GM23338 (cell line): Measurements from ENCODE around the gene UQCC2. TPM values are rescaled to one million over a fixed set of nuclear protein-coding genes. Genes with fewer than 3 reads are reported as not detected.

Source experiments
- ATAC-seq: fragments of 200-7000 bp; cut with Tn5 transposase; 3 replicates; pipeline ENCODE4 v1.9.1; 2020
- DNase-seq: peaks from one replicate; pipeline ENCODE4 v3.0.0-alpha.2; 2015; ENCODE audit warnings: low spot score
- H2AFZ ChIP-seq: fragments of 200-600 bp; sonication (generic); 2 replicates; pipeline ENCODE4 v1.8.0; 2016; ENCODE audit warnings: antibody characterized with exemption, mild to moderate bottlenecking, moderate library complexity
- H3F3A ChIP-seq: fragments of 200-600 bp; sonication (generic); replicated peaks from 2 replicates; pipeline ENCODE4 v1.8.0; 2017; ENCODE audit warnings: antibody characterized with exemption, mixed run types, low read depth
- H3K27ac ChIP-seq: fragments of 200-600 bp; sonication (generic); 2 replicates; pipeline ENCODE4 v1.6.1; 2016; ENCODE audit warnings: low read depth
- H3K27me3 ChIP-seq: fragments of 200-600 bp; sonication (generic); 2 replicates; pipeline ENCODE4 v1.8.0; 2016; ENCODE audit warnings: mild to moderate bottlenecking, mixed run types, moderate library complexity; ENCODE audit not compliant: insufficient read depth
- H3K36me3 ChIP-seq: fragments of 200-600 bp; sonication (generic); 2 replicates; pipeline ENCODE4 v1.8.0; 2016; ENCODE audit warnings: mild to moderate bottlenecking; ENCODE audit not compliant: insufficient read depth
- H3K4me1 ChIP-seq: fragments of 200-600 bp; sonication (generic); 2 replicates; pipeline ENCODE4 v1.8.0; 2016; ENCODE audit warnings: mild to moderate bottlenecking, moderate library complexity; ENCODE audit not compliant: insufficient read depth
- H3K4me2 ChIP-seq: fragments of 200-600 bp; sonication (generic); 2 replicates; pipeline ENCODE4 v1.7.1; 2017; ENCODE audit warnings: mixed run types
- H3K4me3 ChIP-seq: fragments of 200-600 bp; sonication (generic); 2 replicates; pipeline ENCODE4 v1.6.1; 2016; ENCODE audit warnings: mixed run types
- H3K79me2 ChIP-seq: fragments of 200-600 bp; sonication (generic); replicated peaks from 2 replicates; pipeline ENCODE4 v1.8.0; 2017; ENCODE audit warnings: mild to moderate bottlenecking; ENCODE audit not compliant: insufficient read depth
- H3K9me2 ChIP-seq: fragments of 200-600 bp; sonication (generic); 2 replicates; pipeline ENCODE4 v1.8.0; 2017; ENCODE audit not compliant: insufficient read depth
- H4K20me1 ChIP-seq: fragments of 200-600 bp; sonication (generic); replicated peaks from 2 replicates; pipeline ENCODE4 v1.8.0; 2017; ENCODE audit warnings: mild to moderate bottlenecking; ENCODE audit not compliant: insufficient read depth
- H3K27ac Mint-ChIP-seq: 2 replicates; pipeline ENCODE4 v1.8.0; 2020; ENCODE audit warnings: inconsistent platforms, mild to moderate bottlenecking, moderate library complexity, mixed read lengths
- H3K27me3 Mint-ChIP-seq: 3 replicates; pipeline ENCODE4 v1.8.0; 2022; ENCODE audit warnings: low read depth, mild to moderate bottlenecking, moderate library complexity, mixed read lengths, inconsistent platforms; ENCODE audit not compliant: insufficient read depth, poor library complexity
- H3K36me3 Mint-ChIP-seq: 3 replicates; pipeline ENCODE4 v1.8.0; 2021; ENCODE audit warnings: low read depth, mild to moderate bottlenecking, inconsistent platforms, moderate library complexity, mixed read lengths
- H3K4me1 Mint-ChIP-seq: 3 replicates; pipeline ENCODE4 v1.8.0; 2020; ENCODE audit warnings: mild to moderate bottlenecking, inconsistent platforms, mixed read lengths
- H3K4me3 Mint-ChIP-seq: 3 replicates; pipeline ENCODE4 v1.8.0; 2021; ENCODE audit warnings: moderate library complexity, mild to moderate bottlenecking, inconsistent platforms, mixed read lengths
- H3K9me3 Mint-ChIP-seq: 3 replicates; pipeline ENCODE4 v1.8.0; 2020; ENCODE audit warnings: moderate library complexity, mild to moderate bottlenecking, inconsistent platforms, mixed read lengths
- CREB1 ChIP-seq: fragments of 250-450 bp; sonication (Bioruptor Pico); IDR thresholded peaks from 2 replicates; pipeline ENCODE4 v1.5.0; 2020; ENCODE audit warnings: low read depth, mild to moderate bottlenecking, moderate library complexity
- EZH2phosphoT487 ChIP-seq: fragments of 200-600 bp; sonication (generic); IDR thresholded peaks from one replicate; pipeline ENCODE4 v1.8.1; 2018; ENCODE audit warnings: antibody characterized with exemption; ENCODE audit not compliant: unreplicated experiment
- JUNB ChIP-seq: IDR thresholded peaks from one replicate; pipeline ENCODE4 v1.6.1; 2016; ENCODE audit warnings: antibody characterized with exemption; ENCODE audit not compliant: unreplicated experiment
- NANOG ChIP-seq: IDR thresholded peaks from 2 replicates; pipeline ENCODE4 v1.6.1; 2016; ENCODE audit warnings: antibody characterized with exemption, borderline replicate concordance
- POLR2AphosphoS5 ChIP-seq: IDR thresholded peaks from 2 replicates; pipeline ENCODE4 v1.6.1; 2016; ENCODE audit warnings: antibody characterized with exemption, low read depth
- ZNF114 ChIP-seq: fragments of 250-450 bp; sonication (Bioruptor Pico); IDR thresholded peaks from 2 replicates; pipeline ENCODE4 v1.5.0; 2020; ENCODE audit warnings: mild to moderate bottlenecking, moderate library complexity
- ZNF331 ChIP-seq: fragments of 250-450 bp; sonication (Bioruptor Pico); IDR thresholded peaks from 2 replicates; pipeline ENCODE4 v1.5.0; 2020; ENCODE audit warnings: low read depth, mild to moderate bottlenecking, moderate library complexity
- polyA plus RNA-seq: library from polyadenylated mRNA; unstranded; fragments of >200 nt; fragmentation: Nextera tagmentation; extraction: Ambion mirVana; gene quantifications from 2 replicates; pipeline ENCODE4 v1.2.1, GENCODE V29; 2016
- total RNA-seq: library from RNA; depleted of rRNA; stranded (reverse); fragments of >200 nt; shearing (Covaris generic); gene quantifications from 2 replicates; pipeline ENCODE4 v1.2.3, GENCODE V29; 2014
- TF ChIP-seq, protein P1 (sequence below): fragments of 250-450 bp; sonication (Bioruptor Pico); IDR thresholded peaks from 2 replicates; pipeline ENCODE4 v1.5.0; 2020; ENCODE audit warnings: mild to moderate bottlenecking, moderate library complexity
- TF ChIP-seq, protein P2 (sequence below): IDR thresholded peaks from 2 replicates; pipeline ENCODE4 v1.6.1; 2016; ENCODE audit warnings: antibody characterized with exemption
- TF ChIP-seq, protein P3 (sequence below), 2 experiments: fragments of 200-600 bp in 1 of 2; sonication (generic) in 1 of 2; conservative IDR thresholded peaks; 2 replicates each; pipeline versions ENCODE4 v1.5.1 to v1.6.1; 2016 to 2017; ENCODE audit warnings: antibody characterized with exemption in 2 of 2, low read depth in 2 of 2, mild to moderate bottlenecking in 2 of 2, moderate library complexity in 1 of 2

Gene UQCC2
- total and polyA plus RNA-seq, 2 experiments from 2014 or later = 48.9 to 379 TPM

DNA sequence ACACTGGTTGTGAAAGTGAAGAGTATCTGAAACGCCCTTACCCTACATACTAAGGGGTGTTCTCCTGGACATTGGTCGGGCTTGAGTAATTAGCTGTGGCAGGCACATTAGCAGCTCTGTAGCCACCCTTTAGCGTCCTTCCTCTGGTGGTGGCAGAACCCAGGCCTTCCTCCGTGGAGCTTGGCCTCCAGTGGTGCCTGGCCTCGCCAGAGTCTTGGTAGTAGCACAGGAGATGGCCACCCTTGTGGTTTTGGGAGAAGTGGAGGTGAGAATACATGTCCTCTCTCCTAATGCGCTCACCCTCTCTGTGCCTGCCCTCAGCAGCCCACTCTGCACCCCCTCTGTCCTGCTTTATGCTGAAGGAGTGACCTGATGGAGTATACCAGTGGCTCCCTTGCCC is 17.6 kb upstream of the UQCC2 start (continued):
- TF ChIP-seq, protein P1, sequence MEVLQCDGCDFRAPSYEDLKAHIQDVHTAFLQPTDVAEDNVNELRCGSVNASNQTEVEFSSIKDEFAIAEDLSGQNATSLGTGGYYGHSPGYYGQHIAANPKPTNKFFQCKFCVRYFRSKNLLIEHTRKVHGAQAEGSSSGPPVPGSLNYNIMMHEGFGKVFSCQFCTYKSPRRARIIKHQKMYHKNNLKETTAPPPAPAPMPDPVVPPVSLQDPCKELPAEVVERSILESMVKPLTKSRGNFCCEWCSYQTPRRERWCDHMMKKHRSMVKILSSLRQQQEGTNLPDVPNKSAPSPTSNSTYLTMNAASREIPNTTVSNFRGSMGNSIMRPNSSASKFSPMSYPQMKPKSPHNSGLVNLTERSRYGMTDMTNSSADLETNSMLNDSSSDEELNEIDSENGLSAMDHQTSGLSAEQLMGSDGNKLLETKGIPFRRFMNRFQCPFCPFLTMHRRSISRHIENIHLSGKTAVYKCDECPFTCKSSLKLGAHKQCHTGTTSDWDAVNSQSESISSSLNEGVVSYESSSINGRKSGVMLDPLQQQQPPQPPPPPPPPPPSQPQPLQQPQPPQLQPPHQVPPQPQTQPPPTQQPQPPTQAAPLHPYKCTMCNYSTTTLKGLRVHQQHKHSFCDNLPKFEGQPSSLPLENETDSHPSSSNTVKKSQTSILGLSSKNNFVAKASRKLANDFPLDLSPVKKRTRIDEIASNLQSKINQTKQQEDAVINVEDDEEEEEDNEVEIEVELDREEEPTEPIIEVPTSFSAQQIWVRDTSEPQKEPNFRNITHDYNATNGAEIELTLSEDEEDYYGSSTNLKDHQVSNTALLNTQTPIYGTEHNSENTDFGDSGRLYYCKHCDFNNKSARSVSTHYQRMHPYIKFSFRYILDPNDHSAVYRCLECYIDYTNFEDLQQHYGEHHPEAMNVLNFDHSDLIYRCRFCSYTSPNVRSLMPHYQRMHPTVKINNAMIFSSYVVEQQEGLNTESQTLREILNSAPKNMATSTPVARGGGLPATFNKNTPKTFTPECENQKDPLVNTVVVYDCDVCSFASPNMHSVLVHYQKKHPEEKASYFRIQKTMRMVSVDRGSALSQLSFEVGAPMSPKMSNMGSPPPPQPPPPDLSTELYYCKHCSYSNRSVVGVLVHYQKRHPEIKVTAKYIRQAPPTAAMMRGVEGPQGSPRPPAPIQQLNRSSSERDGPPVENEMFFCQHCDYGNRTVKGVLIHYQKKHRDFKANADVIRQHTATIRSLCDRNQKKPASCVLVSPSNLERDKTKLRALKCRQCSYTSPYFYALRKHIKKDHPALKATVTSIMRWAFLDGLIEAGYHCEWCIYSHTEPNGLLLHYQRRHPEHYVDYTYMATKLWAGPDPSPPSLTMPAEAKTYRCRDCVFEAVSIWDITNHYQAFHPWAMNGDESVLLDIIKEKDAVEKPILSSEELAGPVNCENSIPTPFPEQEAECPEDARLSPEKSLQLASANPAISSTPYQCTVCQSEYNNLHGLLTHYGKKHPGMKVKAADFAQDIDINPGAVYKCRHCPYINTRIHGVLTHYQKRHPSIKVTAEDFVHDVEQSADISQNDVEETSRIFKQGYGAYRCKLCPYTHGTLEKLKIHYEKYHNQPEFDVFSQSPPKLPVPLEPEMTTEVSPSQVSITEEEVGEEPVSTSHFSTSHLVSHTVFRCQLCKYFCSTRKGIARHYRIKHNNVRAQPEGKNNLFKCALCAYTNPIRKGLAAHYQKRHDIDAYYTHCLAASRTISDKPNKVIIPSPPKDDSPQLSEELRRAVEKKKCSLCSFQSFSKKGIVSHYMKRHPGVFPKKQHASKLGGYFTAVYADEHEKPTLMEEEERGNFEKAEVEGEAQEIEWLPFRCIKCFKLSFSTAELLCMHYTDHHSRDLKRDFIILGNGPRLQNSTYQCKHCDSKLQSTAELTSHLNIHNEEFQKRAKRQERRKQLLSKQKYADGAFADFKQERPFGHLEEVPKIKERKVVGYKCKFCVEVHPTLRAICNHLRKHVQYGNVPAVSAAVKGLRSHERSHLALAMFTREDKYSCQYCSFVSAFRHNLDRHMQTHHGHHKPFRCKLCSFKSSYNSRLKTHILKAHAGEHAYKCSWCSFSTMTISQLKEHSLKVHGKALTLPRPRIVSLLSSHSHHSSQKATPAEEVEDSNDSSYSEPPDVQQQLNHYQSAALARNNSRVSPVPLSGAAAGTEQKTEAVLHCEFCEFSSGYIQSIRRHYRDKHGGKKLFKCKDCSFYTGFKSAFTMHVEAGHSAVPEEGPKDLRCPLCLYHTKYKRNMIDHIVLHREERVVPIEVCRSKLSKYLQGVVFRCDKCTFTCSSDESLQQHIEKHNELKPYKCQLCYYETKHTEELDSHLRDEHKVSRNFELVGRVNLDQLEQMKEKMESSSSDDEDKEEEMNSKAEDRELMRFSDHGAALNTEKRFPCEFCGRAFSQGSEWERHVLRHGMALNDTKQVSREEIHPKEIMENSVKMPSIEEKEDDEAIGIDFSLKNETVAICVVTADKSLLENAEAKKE = no peak
- no peak for TF ChIP-seq ZNF114 (CRISPR knock-in tag)
- TF ChIP-seq, protein P2, sequence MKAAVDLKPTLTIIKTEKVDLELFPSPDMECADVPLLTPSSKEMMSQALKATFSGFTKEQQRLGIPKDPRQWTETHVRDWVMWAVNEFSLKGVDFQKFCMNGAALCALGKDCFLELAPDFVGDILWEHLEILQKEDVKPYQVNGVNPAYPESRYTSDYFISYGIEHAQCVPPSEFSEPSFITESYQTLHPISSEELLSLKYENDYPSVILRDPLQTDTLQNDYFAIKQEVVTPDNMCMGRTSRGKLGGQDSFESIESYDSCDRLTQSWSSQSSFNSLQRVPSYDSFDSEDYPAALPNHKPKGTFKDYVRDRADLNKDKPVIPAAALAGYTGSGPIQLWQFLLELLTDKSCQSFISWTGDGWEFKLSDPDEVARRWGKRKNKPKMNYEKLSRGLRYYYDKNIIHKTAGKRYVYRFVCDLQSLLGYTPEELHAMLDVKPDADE = no peak

DNA sequence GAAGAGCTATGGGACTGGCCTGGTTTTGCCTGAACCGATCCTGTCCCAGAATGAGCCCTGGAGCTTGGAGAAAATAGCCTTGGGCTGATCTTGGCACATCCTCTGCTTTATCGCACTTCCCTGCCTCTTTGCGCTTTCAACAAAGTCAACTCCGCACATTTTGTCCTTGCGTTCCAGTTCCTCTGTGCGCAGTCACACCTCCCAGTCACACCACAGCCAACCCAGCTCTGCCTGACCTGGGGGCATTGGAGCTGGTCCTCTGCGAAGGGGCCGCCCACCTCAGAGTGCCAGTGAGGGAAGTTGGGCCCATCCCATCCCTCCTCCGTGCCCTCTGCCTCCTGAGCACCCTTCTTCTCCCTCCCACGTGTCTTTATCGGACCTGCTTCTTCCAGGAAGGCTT is 16.9 kb upstream of the UQCC2 start:
- ATAC-seq (no peak), DNase-seq (no peak)
- Histone ChIP-seq H3K4me3 (no peak overlapping the region), H3K9me2 (no peaks in the 10 kb centered on the region), H3K27me3 (no peaks in the 10 kb centered on the region), H3K36me3 (no peaks in the 10 kb centered on the region), H3K27ac (no peak overlapping the region), H2AFZ (no peak overlapping the region), H3K79me2 (no peaks in the 10 kb centered on the region), H3K4me2 (no peak overlapping the region), H3F3A (no peaks in the 10 kb centered on the region), H3K4me1 (no peaks in the 10 kb centered on the region), H4K20me1 (no peaks in the 10 kb centered on the region)
- Mint-ChIP-seq H3K36me3 (no peaks in the 10 kb centered on the region), H3K4me3 (no peak overlapping the region), H3K27ac (no peak overlapping the region), H3K9me3 (no peaks in the 10 kb centered on the region), H3K4me1 (peaks cover 23% of the 10 kb centered on the region), H3K27me3 (peaks cover 12% of the 10 kb centered on the region)
- no peak for TF ChIP-seq EZH2phosphoT487
- no peak for TF ChIP-seq CREB1 (CRISPR knock-in tag)
- no peak for TF ChIP-seq ZNF331 (CRISPR knock-in tag)
- TF ChIP-seq, protein P3, sequence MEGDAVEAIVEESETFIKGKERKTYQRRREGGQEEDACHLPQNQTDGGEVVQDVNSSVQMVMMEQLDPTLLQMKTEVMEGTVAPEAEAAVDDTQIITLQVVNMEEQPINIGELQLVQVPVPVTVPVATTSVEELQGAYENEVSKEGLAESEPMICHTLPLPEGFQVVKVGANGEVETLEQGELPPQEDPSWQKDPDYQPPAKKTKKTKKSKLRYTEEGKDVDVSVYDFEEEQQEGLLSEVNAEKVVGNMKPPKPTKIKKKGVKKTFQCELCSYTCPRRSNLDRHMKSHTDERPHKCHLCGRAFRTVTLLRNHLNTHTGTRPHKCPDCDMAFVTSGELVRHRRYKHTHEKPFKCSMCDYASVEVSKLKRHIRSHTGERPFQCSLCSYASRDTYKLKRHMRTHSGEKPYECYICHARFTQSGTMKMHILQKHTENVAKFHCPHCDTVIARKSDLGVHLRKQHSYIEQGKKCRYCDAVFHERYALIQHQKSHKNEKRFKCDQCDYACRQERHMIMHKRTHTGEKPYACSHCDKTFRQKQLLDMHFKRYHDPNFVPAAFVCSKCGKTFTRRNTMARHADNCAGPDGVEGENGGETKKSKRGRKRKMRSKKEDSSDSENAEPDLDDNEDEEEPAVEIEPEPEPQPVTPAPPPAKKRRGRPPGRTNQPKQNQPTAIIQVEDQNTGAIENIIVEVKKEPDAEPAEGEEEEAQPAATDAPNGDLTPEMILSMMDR (conservative IDR thresholded peaks at IDR 0.05; ENCODE audit: low read depth in 2 of 2) = no peak
- TF ChIP-seq JUNB = no peak
- no peak for TF ChIP-seq NANOG
- no peak for TF ChIP-seq POLR2AphosphoS5
- no peak for TF ChIP-seq ZNF114 (CRISPR knock-in tag)
